H1 (cell line): ENCODE measurements around the gene UBAC1. TPM values are rescaled to one million over a fixed set of nuclear protein-coding genes. Genes with fewer than 3 reads are reported as not detected.

Experiments
- CTCF ChIA-PET: fragments of 300-600 bp; sonication (Branson Sonifier 250); formaldehyde crosslinking; loops from one replicate; lab custom pipeline; 2021; ENCODE audit not compliant: partially characterized antibody; lab: Charles Lee
- POLR2A ChIA-PET: fragments of 300-600 bp; sonication (Branson Sonifier 250); formaldehyde crosslinking; loops from one replicate; lab custom pipeline; 2021; ENCODE audit warnings: inconsistent platforms; ENCODE audit not compliant: partially characterized antibody; lab: Charles Lee
- DNase-seq, 2 experiments: peaks; one replicate each; pipeline versions ENCODE4 v3.0.0 to v3.0.0-alpha.2; 2010 to 2022; ENCODE audit warnings: low spot score in 2 of 2, low read depth in 1 of 2, mixed read lengths in 1 of 2
- FAIRE-seq: peaks from 2 replicates; lab custom pipeline; 2011; peaks lifted over from hg19 to GRCh38; lab: Jason Lieb, UNC
- H2AFZ ChIP-seq: 2 replicates; pipeline ENCODE4 v1.8.1; 2012; ENCODE audit warnings: low read length, inconsistent platforms
- H2AK5ac ChIP-seq: 2 replicates; pipeline ENCODE4 v1.6.1; 2013; ENCODE audit warnings: low read depth, low read length
- H2BK120ac ChIP-seq: replicated peaks from 2 replicates; pipeline ENCODE3; 2013; ENCODE audit warnings: low read depth, low read length, inconsistent platforms
- H2BK12ac ChIP-seq: 2 replicates; pipeline ENCODE4 v1.6.1; 2013; ENCODE audit warnings: low read depth, low read length
- H2BK15ac ChIP-seq: 2 replicates; pipeline ENCODE4 v1.6.1; 2013; ENCODE audit warnings: low read length
- H2BK20ac ChIP-seq: 2 replicates; pipeline ENCODE4 v1.6.1; 2013; ENCODE audit warnings: low read length
- H2BK5ac ChIP-seq: 2 replicates; pipeline ENCODE4 v1.6.1; 2013; ENCODE audit warnings: low read depth, low read length
- H3K14ac ChIP-seq: 2 replicates; pipeline ENCODE4 v1.6.1; 2013; ENCODE audit warnings: inconsistent platforms; ENCODE audit not compliant: insufficient read length
- H3K18ac ChIP-seq: 2 replicates; pipeline ENCODE4 v1.6.1; 2013; ENCODE audit warnings: low read length; ENCODE audit errors: extremely low read depth
- H3K23ac ChIP-seq: 2 replicates; pipeline ENCODE4 v1.6.1; 2013; ENCODE audit warnings: inconsistent platforms; ENCODE audit not compliant: insufficient read length
- H3K23me2 ChIP-seq: 2 replicates; pipeline ENCODE4 v1.6.1; 2013; ENCODE audit warnings: low read depth, low read length
- H3K27ac ChIP-seq: 2 replicates; pipeline ENCODE4 v1.6.1; 2011; ENCODE audit warnings: low read depth, low read length, inconsistent platforms
- H3K27me3 ChIP-seq, 4 experiments: replicated peaks in 1 of 4; 1 replicate in 1 of 4; 2 replicates in 3 of 4; pipeline versions ENCODE4 v1.6.1 to v1.8.1; 2011 to 2013; ENCODE audit warnings: low read length in 3 of 4, mild to moderate bottlenecking in 3 of 4, inconsistent platforms in 2 of 4, mixed read lengths in 2 of 4, moderate library complexity in 1 of 4; ENCODE audit not compliant: control insufficient read depth in 3 of 4, insufficient read depth in 3 of 4; ENCODE audit errors: extremely low read depth in 1 of 4
- H3K36me3 ChIP-seq, 4 experiments: 2 replicates each; pipeline versions ENCODE4 v1.6.1 to v1.8.1; 2011 to 2013; ENCODE audit warnings: mild to moderate bottlenecking in 4 of 4, low read length in 3 of 4, moderate library complexity in 2 of 4, control low read depth in 1 of 4, inconsistent platforms in 1 of 4; ENCODE audit not compliant: insufficient read depth in 4 of 4, control insufficient read depth in 2 of 4
- H3K4ac ChIP-seq: replicated peaks from 2 replicates; pipeline ENCODE3; 2013; ENCODE audit warnings: low read length, low read depth, mixed read lengths, inconsistent platforms; ENCODE audit not compliant: insufficient read length
- H3K4me1 ChIP-seq, 4 experiments: replicated peaks in 1 of 4; 1 replicate in 1 of 4; 2 replicates in 3 of 4; pipeline versions ENCODE4 v1.6.1 to v1.8.1; 2011 to 2013; ENCODE audit warnings: low read length in 3 of 4, inconsistent platforms in 2 of 4, mixed read lengths in 1 of 4; ENCODE audit not compliant: insufficient read depth in 4 of 4, control insufficient read depth in 3 of 4
- H3K4me2 ChIP-seq, 2 experiments: 2 replicates each; pipeline versions ENCODE4 v1.6.1 to v1.8.1; 2011 to 2013; ENCODE audit warnings: low read depth in 2 of 2, low read length in 2 of 2, control low read depth in 1 of 2, inconsistent platforms in 1 of 2, mild to moderate bottlenecking in 1 of 2; ENCODE audit not compliant: insufficient read depth in 1 of 2
- H3K4me3 ChIP-seq, 4 experiments: fragments of 200-600, 300-600 bp in 1 of 4; sonication (generic), shearing (Covaris generic), sonication (Bioruptor Twin) in 1 of 4; 2 replicates each; pipeline versions ENCODE4 v1.5.1 to v1.8.1; 2011 to 2016; ENCODE audit warnings: low read length in 4 of 4, low read depth in 3 of 4, control low read depth in 2 of 4, inconsistent platforms in 2 of 4, mild to moderate bottlenecking in 2 of 4, mixed read lengths in 1 of 4, moderate library complexity in 1 of 4; ENCODE audit not compliant: insufficient read depth in 2 of 4; ENCODE audit errors: extremely low read depth in 1 of 4
- H3K56ac ChIP-seq: replicated peaks from 2 replicates; pipeline ENCODE3; 2013; ENCODE audit warnings: low read depth, mild to moderate bottlenecking, mixed read lengths, low read length, inconsistent platforms; ENCODE audit not compliant: insufficient read length
- H3K79me1 ChIP-seq: 2 replicates; pipeline ENCODE4 v1.6.1; 2013; ENCODE audit warnings: low read depth, low read length, control low read depth
- H3K79me2 ChIP-seq, 2 experiments: 2 replicates each; pipeline versions ENCODE4 v1.6.1 to v1.8.1; 2012 to 2013; ENCODE audit warnings: low read length in 2 of 2, mild to moderate bottlenecking in 2 of 2, inconsistent platforms in 1 of 2; ENCODE audit not compliant: insufficient read depth in 2 of 2, control insufficient read depth in 1 of 2
- H3K9ac ChIP-seq, 4 experiments: replicated peaks in 1 of 4; 1 replicate in 1 of 4; 2 replicates in 3 of 4; pipeline versions ENCODE4 v1.6.1 to v1.8.1; 2011 to 2013; ENCODE audit warnings: low read depth in 3 of 4, low read length in 3 of 4, control low read depth in 2 of 4, mild to moderate bottlenecking in 2 of 4, moderate library complexity in 2 of 4, inconsistent platforms in 1 of 4; ENCODE audit errors: extremely low read depth in 1 of 4
- H3K9me3 ChIP-seq, 2 experiments: 2 replicates each; pipeline versions ENCODE4 v1.6.1 to v1.8.1; 2012 to 2013; ENCODE audit warnings: mild to moderate bottlenecking in 2 of 2, moderate library complexity in 2 of 2, control low read depth in 1 of 2, inconsistent platforms in 1 of 2, low read depth in 1 of 2, low read length in 1 of 2, mixed read lengths in 1 of 2; ENCODE audit not compliant: insufficient read depth in 2 of 2
- H4K20me1 ChIP-seq, 2 experiments: replicated peaks in 1 of 2; 2 replicates each; pipeline versions ENCODE3 to v1.8.1; 2011 to 2013; ENCODE audit warnings: inconsistent platforms in 2 of 2, low read length in 2 of 2, mild to moderate bottlenecking in 1 of 2; ENCODE audit not compliant: insufficient read depth in 2 of 2, control insufficient read depth in 1 of 2
- H4K5ac ChIP-seq: 2 replicates; pipeline ENCODE4 v1.6.1; 2013; ENCODE audit warnings: low read length, low read depth, mixed read lengths, inconsistent platforms; ENCODE audit not compliant: insufficient read length
- H4K8ac ChIP-seq: 2 replicates; pipeline ENCODE4 v1.8.0; 2013; ENCODE audit warnings: mild to moderate bottlenecking, moderate library complexity, low read length, inconsistent platforms; ENCODE audit not compliant: insufficient read depth; ENCODE audit errors: extremely low read depth
- H4K91ac ChIP-seq: replicated peaks from 2 replicates; pipeline ENCODE3; 2013; ENCODE audit warnings: low read length, mixed read lengths, inconsistent platforms; ENCODE audit not compliant: insufficient read length
- BCL11A ChIP-seq, 2 experiments: IDR thresholded peaks; one replicate each; pipeline ENCODE4 v1.6.1; 2011; ENCODE audit warnings: low read depth in 2 of 2, low read length in 2 of 2, mild to moderate bottlenecking in 2 of 2
- CBX5 ChIP-seq: fragments of 300-800, 300-1000 bp; sonication (generic); IDR thresholded peaks from 2 replicates; pipeline ENCODE4 v1.7.1; 2016; ENCODE audit warnings: antibody characterized with exemption, low read length, low read depth
- GTF2F1 ChIP-seq: IDR thresholded peaks from 2 replicates; pipeline ENCODE4 v1.6.1; 2012; ENCODE audit warnings: low read depth, low read length, improper control_type of control experiment, borderline replicate concordance
- HDAC6 ChIP-seq: IDR thresholded peaks from one replicate; pipeline ENCODE4 v1.7.1; 2012; ENCODE audit warnings: low read depth, mild to moderate bottlenecking, inconsistent platforms, low read length, moderate library complexity
- JUND ChIP-seq: IDR thresholded peaks from 2 replicates; pipeline ENCODE4 v1.6.1; 2011; ENCODE audit warnings: mild to moderate bottlenecking, improper control_type of control experiment, low read length
- NANOG ChIP-seq: IDR thresholded peaks from 2 replicates; pipeline ENCODE4 v1.6.1; 2011; ENCODE audit warnings: low read length, low read depth, mild to moderate bottlenecking, inconsistent platforms; ENCODE audit not compliant: insufficient read depth, poor library complexity, severe bottlenecking
- POLR2A ChIP-seq, 2 experiments: IDR thresholded peaks; 1 replicate in 1 of 2; 2 replicates in 1 of 2; pipeline ENCODE4 v1.6.1; 2011; ENCODE audit warnings: low read depth in 2 of 2, low read length in 2 of 2, mild to moderate bottlenecking in 2 of 2; ENCODE audit errors: control extremely low read depth in 1 of 2
- SP1 ChIP-seq: IDR thresholded peaks from 2 replicates; pipeline ENCODE4 v1.6.1; 2011; ENCODE audit warnings: low read depth, low read length
- SP2 ChIP-seq: IDR thresholded peaks from 2 replicates; pipeline ENCODE4 v1.6.1; 2012; ENCODE audit warnings: mild to moderate bottlenecking, low read length, inconsistent platforms
- TBP ChIP-seq: IDR thresholded peaks from 2 replicates; pipeline ENCODE4 v1.6.1; 2011; ENCODE audit warnings: low read depth, low read length, improper control_type of control experiment
- YY1 ChIP-seq: IDR thresholded peaks from 2 replicates; pipeline ENCODE4 v1.6.1; 2011; ENCODE audit warnings: low read depth, mild to moderate bottlenecking, low read length
- WGBS, 2 experiments: shearing (Covaris generic) in 1 of 2; methylation state at CpG; one replicate each; pipeline versions ENCODE4 v1.1.6 to v1.1.7; 2013 to 2015; ENCODE audit warnings: low lambda C conversion rate in 2 of 2, mixed read lengths in 2 of 2, inconsistent platforms in 1 of 2, low coverage in 1 of 2, missing lambda C conversion rate in 1 of 2; ENCODE audit not compliant: insufficient replicate concordance in 2 of 2, insufficient coverage in 1 of 2, insufficient read length in 1 of 2; ENCODE audit errors: extremely low coverage in 1 of 2, missing lambda C conversion rate in 1 of 2; 5-methylcytosine and 5-hydroxymethylcytosine counted together
- polyA plus RNA-seq, 7 experiments: library from polyadenylated mRNA; depleted of rRNA in 3 of 7; stranded (reverse) in 5 of 7; unstranded in 2 of 7; fragments of >200 nt in 5 of 7; fragments of 200-250 nt in 2 of 7; gene quantifications; 1 replicate in 5 of 7; 2 replicates in 1 of 7; 4 replicates in 1 of 7; pipeline versions ENCODE4 v1.2.1 to v1.2.3, GENCODE V29; 2011 to 2013; ENCODE audit warnings: missing spikeins in 2 of 7, mixed read lengths in 2 of 7
- total RNA-seq: library from RNA; stranded (reverse); fragmentation: NEBNext Ultra II Directional; extraction: Animal tissue kit (Norgen Biotek cat#: 25700); gene quantifications from 2 replicates; pipeline ENCODE4 v1.2.1, GENCODE V29; 2021

Gene UBAC1
- total and polyA plus RNA-seq, 2 of the 8 experiments (the other 6 are each of a cell fraction or from before 2014, with no cell fraction given), result 59.3 to 85.2 TPM

DNA sequence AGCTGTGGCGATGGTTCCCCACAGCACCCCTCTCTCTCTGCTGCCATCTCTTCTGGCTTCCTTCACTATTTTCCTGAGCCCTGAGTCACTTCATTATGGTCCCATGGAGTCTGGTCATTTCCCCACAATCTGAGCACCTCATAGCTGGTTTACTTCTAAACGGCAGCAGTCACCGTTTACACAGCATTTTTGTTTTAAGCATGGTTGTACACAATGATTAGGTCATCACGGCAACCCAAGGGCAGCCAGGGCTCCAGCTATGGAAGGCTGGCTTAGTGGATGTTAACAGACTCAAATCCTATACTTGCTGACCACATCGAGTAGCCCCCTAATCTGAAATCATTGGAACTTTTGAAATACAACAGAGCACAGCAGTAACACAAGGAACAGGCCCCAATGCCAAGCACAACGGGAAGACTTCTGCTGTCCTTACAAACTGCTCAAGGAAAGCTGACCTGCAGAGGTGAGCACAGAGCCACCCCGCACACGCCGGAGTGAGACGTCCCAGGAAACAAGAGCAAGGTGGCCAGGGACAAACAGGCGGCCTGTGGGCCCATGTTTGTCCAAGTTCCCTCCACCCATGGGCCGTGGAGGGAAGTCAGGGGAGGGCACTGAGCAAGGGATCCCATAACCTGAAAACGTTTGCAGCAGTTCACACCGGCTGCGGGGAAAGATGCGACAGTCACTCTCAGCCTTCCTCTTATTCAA lies 76.7 kb downstream of the UBAC1 start:
- H3K4me2 ChIP-seq, result no peak overlapping the region
- H4K5ac ChIP-seq, result no peak overlapping the region
- H3K4me1 ChIP-seq, result peaks cover 3 to 36% (median 20%) of the 10 kb centered on the region in 4 experiments
- no peak overlapping the region for H2BK120ac ChIP-seq
- no peak overlapping the region for H4K91ac ChIP-seq
- no peak overlapping the region for H3K27ac ChIP-seq
- FAIRE-seq (no peak), DNase-seq (no peak)
- H3K14ac ChIP-seq, result no peak overlapping the region
- POLR2A ChIA-PET, result interaction anchor here (1.6 kb wide), 1 partner anchor 16 kb away, joined by 3 read pairs; no protein-coding TSS in a partner anchor
- H3K56ac ChIP-seq, result no peak overlapping the region
- no peak overlapping the region for H2BK20ac ChIP-seq
- peaks cover 65 to 76% of the 10 kb centered on the region in 2 experiments for H4K20me1 ChIP-seq
- H3K79me2 ChIP-seq, result peaks cover 50 to 100% of the 10 kb centered on the region in 2 experiments
- peak overlapping the region; percentile 67; the same call in 1 of the 2 replicates for H2BK5ac ChIP-seq
- no peak overlapping the region for H3K4ac ChIP-seq
- H3K23me2 ChIP-seq, result no peaks in the 10 kb centered on the region
- H2AFZ ChIP-seq, result no peak overlapping the region
- no peaks in the 10 kb centered on the region for H3K9me3 ChIP-seq
- H2BK12ac ChIP-seq, result no peak overlapping the region
- no peak overlapping the region; the same call in 1 of the 2 replicates for H3K18ac ChIP-seq
- H2BK15ac ChIP-seq, result no peak overlapping the region
- no peaks in the 10 kb centered on the region for H3K27me3 ChIP-seq
- CTCF ChIA-PET, result interaction anchor here (0.5 to 1.5 kb wide), 5 partner anchors 10 to 172 kb away, joined by 3 to 7 read pairs (median 3); no protein-coding TSS in a partner anchor
- H3K23ac ChIP-seq, result no peak overlapping the region
- H3K36me3 ChIP-seq, result no peaks in the 10 kb centered on the region; a peak in 1 of 8 replicates
- H4K8ac ChIP-seq, result no peak overlapping the region; the same call in 1 of the 2 replicates
- H3K4me3 ChIP-seq, result no peak overlapping the region
- H2AK5ac ChIP-seq, result no peak overlapping the region
- H3K9ac ChIP-seq, result no peak overlapping the region
- peaks cover 43% of the 10 kb centered on the region for H3K79me1 ChIP-seq
- 85% methylated on average over 16 of the region's 16 CpGs; no CpG with 5 or more reads in 1 of the 2 experiments for WGBS, 2 experiments
- TF ChIP-seq YY1 (no peak), NANOG (no peak), SP1 (no peak), SP2 (no peak), GTF2F1 (no peak), JUND (no peak), BCL11A (IDR thresholded peaks at IDR 0.05; ENCODE audit: low read depth in 2 of 2, low read length in 2 of 2) (no peak), TBP (no peak), CBX5 (no peak), POLR2A (IDR thresholded peaks at IDR 0.05; ENCODE audit: control extremely low read depth in 1 of 2, low read depth in 2 of 2, low read length in 2 of 2) (no peak), HDAC6 (no peak)
